OCI-LY3 (cell line): ENCODE results near the gene CDH15.
"Not testable (repeated sequence)": the region's sequence is repeated elsewhere in the genome, so short reads cannot be mapped to it uniquely, and the experiment has no call there.

Source experiments
- EZH2phosphoT487 ChIP-seq: fragments of 200-600 bp; shearing (Covaris generic); IDR thresholded peaks from 2 replicates; pipeline ENCODE4 v1.6.1; 2018; ENCODE audit warnings: antibody characterized with exemption, mixed run types, low read depth
- TF ChIP-seq, protein P1 (sequence below): fragments of 200-600, 300-600 bp; sonication (generic); IDR thresholded peaks from 2 replicates; pipeline ENCODE4 v1.5.1; 2014; ENCODE audit warnings: antibody characterized with exemption, low read length, low read depth

DNA sequence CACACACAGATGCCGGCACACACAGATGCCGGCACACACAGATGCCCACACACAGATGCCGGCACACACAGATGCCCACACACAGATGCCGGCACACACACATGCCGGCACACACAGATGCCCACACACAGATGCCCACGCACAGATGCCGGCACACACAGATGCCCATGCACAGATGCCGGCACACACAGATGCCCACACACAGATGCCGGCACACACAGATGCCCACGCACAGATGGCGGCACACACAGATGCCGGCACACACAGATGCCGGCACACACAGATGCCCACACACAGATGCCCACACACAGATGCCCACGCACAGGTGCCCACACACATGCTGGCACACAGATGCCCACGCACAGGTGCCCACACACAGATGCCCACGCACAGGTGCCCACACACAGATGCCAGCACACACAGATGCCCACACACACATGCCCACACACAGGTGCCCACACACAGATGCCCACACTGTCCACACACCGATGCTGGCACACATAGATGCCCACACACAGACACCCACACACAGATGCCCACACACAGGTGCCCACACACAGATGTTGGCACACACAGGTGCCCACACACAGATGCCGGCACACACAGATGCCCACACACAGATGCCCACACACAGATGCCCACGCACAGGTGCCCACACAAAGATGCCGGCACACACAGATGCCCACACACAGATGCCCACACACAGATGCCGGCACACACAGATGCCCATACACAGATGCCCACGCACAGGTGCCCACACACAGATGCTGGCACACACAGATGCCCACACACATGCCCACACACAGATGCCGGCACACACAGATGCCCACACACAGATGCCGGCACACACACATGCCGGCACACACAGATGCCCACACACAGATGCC lies 17.2 kb downstream of the CDH15 start:
- TF ChIP-seq, protein P1, sequence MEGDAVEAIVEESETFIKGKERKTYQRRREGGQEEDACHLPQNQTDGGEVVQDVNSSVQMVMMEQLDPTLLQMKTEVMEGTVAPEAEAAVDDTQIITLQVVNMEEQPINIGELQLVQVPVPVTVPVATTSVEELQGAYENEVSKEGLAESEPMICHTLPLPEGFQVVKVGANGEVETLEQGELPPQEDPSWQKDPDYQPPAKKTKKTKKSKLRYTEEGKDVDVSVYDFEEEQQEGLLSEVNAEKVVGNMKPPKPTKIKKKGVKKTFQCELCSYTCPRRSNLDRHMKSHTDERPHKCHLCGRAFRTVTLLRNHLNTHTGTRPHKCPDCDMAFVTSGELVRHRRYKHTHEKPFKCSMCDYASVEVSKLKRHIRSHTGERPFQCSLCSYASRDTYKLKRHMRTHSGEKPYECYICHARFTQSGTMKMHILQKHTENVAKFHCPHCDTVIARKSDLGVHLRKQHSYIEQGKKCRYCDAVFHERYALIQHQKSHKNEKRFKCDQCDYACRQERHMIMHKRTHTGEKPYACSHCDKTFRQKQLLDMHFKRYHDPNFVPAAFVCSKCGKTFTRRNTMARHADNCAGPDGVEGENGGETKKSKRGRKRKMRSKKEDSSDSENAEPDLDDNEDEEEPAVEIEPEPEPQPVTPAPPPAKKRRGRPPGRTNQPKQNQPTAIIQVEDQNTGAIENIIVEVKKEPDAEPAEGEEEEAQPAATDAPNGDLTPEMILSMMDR = not testable (repeated sequence)
- not testable (repeated sequence) for TF ChIP-seq EZH2phosphoT487
